ENCODE results near the gene ABHD4.
"Not testable (repeated sequence)": the region's sequence is repeated elsewhere in the genome, so short reads cannot be mapped to it uniquely, and the experiment has no call there.

Gene ABHD4

GRCh38 chr14:22561661-22562579, 36.2 kb upstream of the ABHD4 start:
- peak; percentile 93 for DNase-seq

DNA sequence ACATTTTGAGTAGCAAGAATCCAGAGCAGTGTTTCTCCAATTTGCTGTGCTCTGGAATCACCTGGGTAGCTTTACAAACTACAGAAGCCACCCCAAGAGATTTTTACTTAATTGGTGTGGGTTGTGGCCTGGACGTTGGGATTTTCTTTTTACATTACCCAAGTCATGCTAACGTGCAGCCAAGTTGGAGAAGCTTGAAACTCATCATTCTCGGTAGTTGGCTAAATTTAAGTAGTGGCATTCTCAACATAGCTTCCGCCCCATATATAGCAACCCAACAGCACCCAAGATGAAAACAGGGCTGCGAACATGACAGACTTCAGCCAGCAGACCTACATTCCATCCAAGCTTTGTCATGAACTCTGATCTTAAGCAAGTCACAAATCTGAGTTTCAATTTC, 34.1 kb upstream of the ABHD4 start:
- DNase-seq, result no peak

DNA sequence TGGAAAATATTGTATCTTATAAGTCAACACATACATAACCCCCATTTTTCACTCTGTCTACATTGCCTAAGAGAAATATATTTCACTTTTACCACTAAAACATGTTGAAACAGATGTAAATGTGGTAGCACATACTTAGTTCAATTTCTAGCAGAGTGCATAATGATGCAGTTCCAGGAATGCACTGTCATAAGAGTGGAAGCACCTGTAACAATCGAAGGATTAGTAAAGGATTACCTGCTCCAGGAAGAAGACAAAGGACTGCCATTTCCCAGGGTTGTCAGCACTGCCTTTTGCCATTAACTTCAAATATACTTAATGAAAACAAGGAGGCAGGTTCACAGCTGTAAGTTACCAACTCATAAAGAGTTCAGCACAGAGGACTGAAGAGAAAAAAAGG, 33.6 kb upstream of the ABHD4 start:
- no peak for DNase-seq

- no peak for DNase-seq
Measured at GRCh38 chr14:22565391-22565945, 32.6 kb upstream of the ABHD4 start.

DNA sequence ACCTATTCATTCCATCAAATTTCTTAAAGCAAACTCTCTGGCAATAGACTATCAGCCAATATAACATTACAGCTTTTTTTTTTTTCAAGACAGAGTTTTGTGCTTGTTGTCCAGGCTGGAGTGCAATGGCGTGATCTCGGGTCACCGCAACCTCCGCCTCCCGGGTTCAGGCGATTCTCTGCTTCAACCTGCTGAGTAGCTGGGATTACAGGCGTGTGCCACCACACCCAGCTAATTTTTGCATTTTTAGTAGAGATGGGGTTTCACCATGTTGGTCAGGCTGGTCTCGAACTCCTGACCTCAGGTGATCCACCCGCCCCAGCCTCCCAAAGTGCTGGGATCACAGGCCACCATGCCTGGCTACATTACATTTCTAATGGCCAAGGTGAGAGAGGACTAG, 31.8 kb upstream of the ABHD4 start:
- DNase-seq, result not testable (repeated sequence)

DNA sequence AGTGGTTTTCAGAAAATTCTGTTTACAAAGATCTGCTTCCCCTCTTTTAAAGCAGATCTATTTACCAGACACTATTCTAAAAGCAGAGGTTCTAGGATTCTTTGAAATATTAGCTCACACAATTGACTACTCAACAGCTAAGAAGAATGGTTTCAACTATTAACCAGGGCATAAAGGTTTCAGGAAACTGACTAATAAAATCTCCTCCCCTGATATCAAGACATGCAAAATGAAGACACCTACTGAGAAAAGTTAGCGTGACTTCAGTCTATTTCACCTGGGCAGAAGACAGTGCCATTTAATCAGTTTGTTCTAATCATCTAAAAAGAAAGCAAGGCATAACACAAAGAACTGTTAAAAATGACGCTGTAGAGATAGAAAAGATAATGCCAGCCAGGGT, 31.3 kb upstream of the ABHD4 start:
- DNase-seq, result no peak

DNA sequence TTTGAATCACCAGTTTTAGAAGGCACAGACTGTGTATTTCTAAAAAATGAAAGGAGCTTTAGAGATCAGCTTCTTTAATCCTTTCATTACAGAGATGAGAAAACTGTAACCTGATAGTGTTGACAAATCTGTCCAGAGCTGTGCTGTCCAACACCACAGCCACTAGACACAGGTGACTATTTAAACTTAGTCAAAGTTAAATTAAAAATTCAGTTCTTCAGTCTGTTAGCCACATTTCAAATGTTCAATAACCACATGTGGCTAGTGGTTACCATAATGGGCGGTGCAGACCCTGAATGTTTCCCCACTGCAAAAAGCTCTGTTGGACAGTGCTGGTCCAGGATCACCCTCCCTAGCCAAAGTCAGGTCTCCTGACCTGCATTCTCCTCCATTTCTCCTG, 30.7 kb upstream of the ABHD4 start:
- DNase-seq, result no peak

GRCh38 chr14:22569106-22569736, 28.9 kb upstream of the ABHD4 start:
- no peak for DNase-seq

- DNase-seq, result no peak
Measured at GRCh38 chr14:22569737-22570131, 28.4 kb upstream of the ABHD4 start.

- DNase-seq, result peak; percentile 53
Measured at GRCh38 chr14:22570132-22570949, 27.8 kb upstream of the ABHD4 start.

- no peak for DNase-seq
Measured at GRCh38 chr14:22572562-22573058, 25.5 kb upstream of the ABHD4 start.

DNA sequence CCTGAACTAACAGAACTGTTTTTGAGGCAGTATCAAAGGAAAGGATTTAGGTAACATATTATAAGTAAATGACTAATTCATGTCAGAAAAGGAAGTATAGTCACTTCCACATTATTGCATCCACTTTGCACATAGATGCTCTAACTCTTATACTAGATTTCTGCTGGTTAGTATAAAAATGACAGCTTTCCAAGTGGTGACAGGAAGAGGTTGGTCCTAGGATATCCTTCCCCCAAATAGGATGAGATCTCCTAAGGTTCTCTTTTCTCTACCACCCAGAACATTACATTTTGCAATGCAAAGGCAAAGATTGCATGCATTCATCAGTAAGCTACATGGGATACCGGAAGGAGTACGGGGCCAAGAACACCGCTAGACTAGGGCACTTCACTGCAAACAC, 24.3 kb upstream of the ABHD4 start:
- DNase-seq, result no peak

- no peak for DNase-seq
Measured at GRCh38 chr14:22577334-22577908, 20.7 kb upstream of the ABHD4 start.

DNA sequence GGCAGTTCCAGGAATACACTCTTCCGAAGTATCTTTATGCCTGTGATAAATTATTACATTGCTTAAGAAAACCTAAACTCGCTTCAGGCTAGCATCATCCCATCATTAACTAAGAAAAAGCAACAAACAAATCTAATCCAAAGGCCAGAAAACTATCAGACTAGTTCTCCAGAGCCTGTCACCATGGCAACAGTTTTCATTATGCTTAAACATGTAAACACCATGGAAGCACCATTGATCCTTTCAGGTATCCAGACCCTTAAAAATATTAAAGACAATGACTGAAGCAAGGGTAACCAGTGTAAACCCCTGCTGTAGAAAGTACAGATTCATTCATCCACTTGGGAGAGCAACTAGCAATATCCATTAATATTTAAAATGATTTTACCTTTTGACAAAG, 18.9 kb upstream of the ABHD4 start:
- DNase-seq, result no peak

DNA sequence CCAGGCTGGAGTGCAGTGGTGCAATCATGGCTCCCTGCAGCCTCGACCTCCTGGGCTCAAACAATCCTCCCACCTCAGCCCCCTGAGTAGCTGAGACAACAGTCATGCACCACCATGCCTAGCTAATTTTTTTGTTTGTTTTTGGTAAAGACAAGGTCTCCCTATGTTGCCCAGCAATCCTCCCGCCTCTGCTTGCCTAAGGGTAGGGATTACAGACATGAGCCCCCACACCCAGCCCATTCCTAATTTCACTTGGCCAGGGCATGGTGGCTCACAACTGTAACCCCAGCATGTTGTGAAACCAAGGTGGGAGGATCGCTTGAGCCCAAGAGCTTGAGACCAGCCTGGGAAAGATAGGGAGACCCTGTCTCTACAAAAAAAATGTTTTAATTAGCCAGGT, 18.2 kb upstream of the ABHD4 start:
- no peak for DNase-seq

DNA sequence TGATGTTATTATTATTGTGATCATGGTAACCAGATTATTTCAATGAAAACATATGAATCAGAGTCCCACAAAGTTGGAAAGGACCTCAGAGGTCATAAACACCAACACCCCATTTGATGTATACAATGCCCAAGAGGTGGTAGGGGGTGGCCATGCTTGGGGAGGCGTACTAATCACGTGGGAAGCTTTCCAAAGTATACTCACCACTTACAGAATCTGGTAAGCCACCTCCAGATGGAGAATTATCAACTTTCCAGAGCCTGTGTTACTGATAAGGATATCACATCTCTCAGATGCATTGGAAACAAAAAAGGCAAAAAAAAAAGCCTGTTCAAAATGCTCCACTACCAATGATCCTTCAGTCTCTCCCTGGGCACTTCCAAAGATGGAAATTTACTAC, 17.5 kb upstream of the ABHD4 start:
- no peak for DNase-seq

DNA sequence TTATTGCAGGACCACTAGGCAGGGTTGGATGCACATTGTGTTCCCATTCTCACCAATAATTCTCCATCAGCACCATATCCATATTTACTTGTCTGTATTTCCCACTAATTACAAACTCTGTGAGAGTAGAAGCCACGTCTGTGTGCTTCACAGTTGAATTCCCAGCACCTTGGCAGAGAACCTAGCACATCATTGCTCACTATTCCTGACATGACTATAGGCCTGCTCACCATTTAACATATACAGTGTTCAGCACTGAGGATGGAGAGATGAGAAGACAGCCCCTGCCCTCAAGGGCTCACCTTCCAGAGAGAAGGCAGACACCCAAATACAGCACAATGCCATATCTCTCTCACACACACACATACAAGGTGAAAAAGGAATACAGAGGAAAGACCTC, 14.1 kb upstream of the ABHD4 start:
- DNase-seq, result no peak

- no peak for DNase-seq
Measured at GRCh38 chr14:22587247-22587646, 10.9 kb upstream of the ABHD4 start.

DNA sequence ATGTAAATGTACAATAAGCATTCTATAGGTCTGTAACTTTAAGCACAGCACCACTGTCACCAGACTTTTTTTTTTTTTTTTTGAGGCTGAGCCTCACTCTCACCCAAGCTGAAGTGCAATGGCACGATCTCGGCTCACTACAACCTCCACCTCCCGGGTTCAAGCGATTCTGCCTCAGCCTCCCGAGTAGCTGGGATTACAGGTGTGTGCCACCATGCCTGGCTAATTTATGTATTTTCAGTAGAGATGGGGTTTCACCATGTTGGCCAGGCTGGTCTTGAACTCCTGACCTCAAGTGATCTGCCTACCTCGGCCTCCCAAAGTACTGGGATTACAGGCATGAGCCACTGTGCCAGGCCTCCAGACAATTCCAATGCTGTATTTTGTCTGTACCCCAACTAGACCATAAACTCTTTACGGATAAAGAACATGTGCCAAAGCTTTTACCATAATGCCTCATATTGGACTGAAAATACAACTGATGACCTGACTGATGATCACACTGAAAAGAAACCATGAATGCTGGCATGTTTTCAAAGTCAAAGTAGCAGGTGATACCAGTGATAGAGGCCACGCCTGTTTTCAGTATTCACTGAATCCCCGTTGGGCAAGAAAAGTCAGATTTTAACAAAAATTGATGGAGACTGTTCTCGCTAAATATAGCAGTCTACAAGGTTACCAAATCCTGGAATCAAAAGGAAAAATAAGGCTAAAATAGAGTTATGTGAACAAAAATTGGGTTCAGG, 10.2 kb upstream of the ABHD4 start:
- not testable (repeated sequence) for DNase-seq

DNA sequence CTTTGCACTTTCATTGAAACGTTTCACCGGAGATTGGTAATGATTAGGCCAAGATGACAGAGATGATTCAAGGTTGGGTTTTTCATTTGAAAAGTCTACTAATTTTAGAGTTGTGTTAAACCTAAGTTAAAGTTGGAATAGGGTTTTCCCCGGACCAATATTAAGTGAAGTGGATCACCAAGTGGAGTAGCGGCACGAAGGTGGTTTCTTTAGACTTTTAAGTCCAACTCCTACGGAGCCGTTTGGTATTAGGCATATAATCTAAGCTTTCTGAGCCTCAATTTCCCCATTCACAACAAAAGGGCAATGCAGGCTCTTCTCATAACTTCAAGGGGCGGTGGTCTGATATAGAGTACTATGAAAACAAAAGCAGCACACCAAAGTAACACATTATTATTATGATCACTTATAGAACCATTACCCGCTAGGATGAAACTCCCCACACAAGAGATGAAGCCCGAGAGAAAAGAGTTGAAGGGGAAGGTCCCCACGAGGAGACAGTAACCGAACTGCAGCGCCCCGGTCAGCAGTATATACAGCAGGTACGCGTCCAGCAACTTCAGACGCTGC, 9.5 kb upstream of the ABHD4 start:
- DNase-seq, result no peak

- DNase-seq, result peak; percentile 95
Measured at GRCh38 chr14:22589096-22589839, 8.8 kb upstream of the ABHD4 start, which contains the start of gene DAD1. DAD1 (minus strand) TSS chr14:22589224; CDS start chr14:22589157, 67 bp downstream.
